GM12878 (cell line): ENCODE results near the gene SATB1. TPM values are rescaled to one million over a fixed set of nuclear protein-coding genes. Genes with fewer than 3 reads are reported as not detected.

Source experiments
- ATF7 ChIP-seq: fragments of 450-650 bp; IDR thresholded peaks from 2 replicates; pipeline ENCODE4 v1.6.1; 2016; ENCODE audit warnings: low read depth, mild to moderate bottlenecking
- CHD4 ChIP-seq: fragments of 200-600 bp; sonication (generic); IDR thresholded peaks from 2 replicates; pipeline ENCODE4 v1.6.1; 2016; ENCODE audit warnings: mild to moderate bottlenecking
- ETV6 ChIP-seq, 2 experiments: fragments of 450-650 bp in 1 of 2; IDR thresholded peaks in 1 of 2; conservative IDR thresholded peaks in 1 of 2; 2 replicates each; pipeline ENCODE4 v1.6.1; 2014; ENCODE audit warnings: antibody characterized with exemption in 1 of 2, borderline replicate concordance in 1 of 2, low read depth in 1 of 2, mild to moderate bottlenecking in 1 of 2, moderate library complexity in 1 of 2
- FOS ChIP-seq: IDR thresholded peaks from 3 replicates; pipeline ENCODE4 v1.6.1; 2011; ENCODE audit warnings: borderline replicate concordance; ENCODE audit not compliant: insufficient read length; ENCODE audit errors: extremely low read depth
- RUNX3 ChIP-seq: IDR thresholded peaks from 2 replicates; pipeline ENCODE4 v1.6.1; 2012; ENCODE audit warnings: low read length, inconsistent platforms
- SIX5 ChIP-seq: IDR thresholded peaks from 2 replicates; pipeline ENCODE4 v1.6.1; 2011; ENCODE audit warnings: mild to moderate bottlenecking, low read depth, low read length, moderate library complexity; ENCODE audit not compliant: severe bottlenecking
- SUPT20H ChIP-seq: IDR thresholded peaks from 2 replicates; pipeline ENCODE4 v1.6.1; 2011; ENCODE audit warnings: low read depth, mild to moderate bottlenecking, low read length, moderate library complexity, borderline replicate concordance; ENCODE audit not compliant: control insufficient read depth
- WRNIP1 ChIP-seq: IDR thresholded peaks from 2 replicates; pipeline ENCODE4 v1.6.1; 2011; ENCODE audit warnings: low read depth, low read length, improper control_type of control experiment, borderline replicate concordance
- ZBTB4 ChIP-seq: fragments of 450-650 bp; formaldehyde crosslinking; IDR thresholded peaks from 2 replicates; pipeline ENCODE4 v1.4.0; 2022; ENCODE audit warnings: mild to moderate bottlenecking, moderate library complexity
- polyA plus RNA-seq, 11 experiments: library from polyadenylated mRNA; depleted of rRNA in 4 of 11; unstranded in 6 of 11; stranded (reverse) in 5 of 11; fragments of >200 nt; fragmentation: Nextera tagmentation in 4 of 11; fragmentation: Illumina TruSeq in 1 of 11; extraction: Ambion mirVana in 4 of 11; extraction: Trizol in 1 of 11; gene quantifications; 1 replicate in 1 of 11; 2 replicates in 10 of 11; pipeline versions ENCODE4 v1.2.1 to v1.2.3, GENCODE V29; 2011 to 2016; ENCODE audit warnings: inconsistent platforms in 2 of 11, missing spikeins in 2 of 11, low read depth in 1 of 11
- total RNA-seq, 4 experiments: library from RNA; depleted of rRNA in 3 of 4; stranded (reverse); fragments of >200 nt in 3 of 4; fragmentation: Illumina TruSeq in 1 of 4; extraction: Trizol in 1 of 4; gene quantifications; 2 replicates each; pipeline versions ENCODE4 v1.2.1 to v1.2.3, GENCODE V29; 2013 to 2021
- TF ChIP-seq, protein P1 (sequence below): fragments of 450-650 bp; IDR thresholded peaks from 2 replicates; pipeline ENCODE4 v1.6.1; 2017; ENCODE audit warnings: mild to moderate bottlenecking, moderate library complexity

Gene SATB1
- total and polyA plus RNA-seq, 10 of the 15 experiments (the other 5 are each of a cell fraction or from before 2014, with no cell fraction given), result 0.01 to 0.72 (median 0.07) TPM; not detected in 4

DNA sequence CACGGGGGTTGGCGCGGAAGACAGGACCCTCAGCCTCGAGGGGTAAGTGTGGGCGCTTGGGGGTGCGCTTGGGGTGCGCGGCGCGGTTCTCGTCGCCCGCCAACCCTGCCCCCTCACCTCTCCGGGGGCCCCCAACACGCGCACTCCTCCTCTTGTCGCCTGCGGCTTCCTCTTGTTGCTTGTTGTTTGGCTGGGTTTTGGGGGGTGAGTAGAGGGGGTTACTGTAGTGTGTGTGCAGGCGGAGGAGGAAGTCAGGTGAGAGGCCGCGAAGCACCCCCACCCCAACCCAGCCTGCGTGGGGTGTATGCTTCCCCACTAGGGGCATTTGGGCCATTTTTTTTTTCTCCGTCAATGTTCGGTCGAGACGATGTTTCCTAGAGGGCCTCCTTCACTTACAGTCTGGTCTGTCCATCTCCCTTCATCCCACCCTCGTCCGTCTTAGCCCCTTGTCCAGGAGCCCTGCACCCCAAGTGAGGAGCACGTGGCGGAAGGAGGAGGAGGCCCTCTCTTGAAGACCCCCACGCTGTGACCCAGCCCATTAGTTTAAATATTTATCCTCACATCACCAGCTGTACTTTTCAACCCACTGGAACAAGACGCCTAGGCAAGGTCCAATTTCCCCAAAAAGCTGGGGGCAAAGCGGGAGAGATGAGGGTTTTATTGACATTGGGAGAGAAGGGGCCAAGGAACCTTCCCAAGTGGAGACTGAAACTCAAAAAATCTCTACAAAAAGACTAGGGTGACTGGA lies 20.4 kb upstream of the SATB1 start (continued):
- TF ChIP-seq ZBTB4 (CRISPR knock-in tag), result no peak
- TF ChIP-seq, protein P1, sequence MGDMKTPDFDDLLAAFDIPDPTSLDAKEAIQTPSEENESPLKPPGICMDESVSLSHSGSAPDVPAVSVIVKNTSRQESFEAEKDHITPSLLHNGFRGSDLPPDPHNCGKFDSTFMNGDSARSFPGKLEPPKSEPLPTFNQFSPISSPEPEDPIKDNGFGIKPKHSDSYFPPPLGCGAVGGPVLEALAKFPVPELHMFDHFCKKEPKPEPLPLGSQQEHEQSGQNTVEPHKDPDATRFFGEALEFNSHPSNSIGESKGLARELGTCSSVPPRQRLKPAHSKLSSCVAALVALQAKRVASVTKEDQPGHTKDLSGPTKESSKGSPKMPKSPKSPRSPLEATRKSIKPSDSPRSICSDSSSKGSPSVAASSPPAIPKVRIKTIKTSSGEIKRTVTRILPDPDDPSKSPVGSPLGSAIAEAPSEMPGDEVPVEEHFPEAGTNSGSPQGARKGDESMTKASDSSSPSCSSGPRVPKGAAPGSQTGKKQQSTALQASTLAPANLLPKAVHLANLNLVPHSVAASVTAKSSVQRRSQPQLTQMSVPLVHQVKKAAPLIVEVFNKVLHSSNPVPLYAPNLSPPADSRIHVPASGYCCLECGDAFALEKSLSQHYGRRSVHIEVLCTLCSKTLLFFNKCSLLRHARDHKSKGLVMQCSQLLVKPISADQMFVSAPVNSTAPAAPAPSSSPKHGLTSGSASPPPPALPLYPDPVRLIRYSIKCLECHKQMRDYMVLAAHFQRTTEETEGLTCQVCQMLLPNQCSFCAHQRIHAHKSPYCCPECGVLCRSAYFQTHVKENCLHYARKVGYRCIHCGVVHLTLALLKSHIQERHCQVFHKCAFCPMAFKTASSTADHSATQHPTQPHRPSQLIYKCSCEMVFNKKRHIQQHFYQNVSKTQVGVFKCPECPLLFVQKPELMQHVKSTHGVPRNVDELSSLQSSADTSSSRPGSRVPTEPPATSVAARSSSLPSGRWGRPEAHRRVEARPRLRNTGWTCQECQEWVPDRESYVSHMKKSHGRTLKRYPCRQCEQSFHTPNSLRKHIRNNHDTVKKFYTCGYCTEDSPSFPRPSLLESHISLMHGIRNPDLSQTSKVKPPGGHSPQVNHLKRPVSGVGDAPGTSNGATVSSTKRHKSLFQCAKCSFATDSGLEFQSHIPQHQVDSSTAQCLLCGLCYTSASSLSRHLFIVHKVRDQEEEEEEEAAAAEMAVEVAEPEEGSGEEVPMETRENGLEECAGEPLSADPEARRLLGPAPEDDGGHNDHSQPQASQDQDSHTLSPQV, result no peak
- TF ChIP-seq ETV6 (conservative IDR thresholded peaks at IDR 0.05 in 1 of 2, IDR thresholded peaks at IDR 0.05 in 1 of 2; ENCODE audit: borderline replicate concordance in 1 of 2, low read depth in 1 of 2), result no peak
- TF ChIP-seq SIX5, result no peak
- TF ChIP-seq WRNIP1, result no peak
- no peak for TF ChIP-seq FOS
- TF ChIP-seq CHD4, result no peak
- TF ChIP-seq SUPT20H, result no peak
- TF ChIP-seq ATF7, result no peak
- no peak for TF ChIP-seq RUNX3
- TF ChIP-seq, all 136 proteins: peak for 0
